SH-SY5Y (cell line): ENCODE measurements around the gene CYB5R3.

Experiments used
- GATA2 ChIP-seq: IDR thresholded peaks from 2 replicates; pipeline ENCODE4 v1.6.1; 2011; ENCODE audit warnings: mild to moderate bottlenecking, low read depth, low read length
- GATA3 ChIP-seq: IDR thresholded peaks from 2 replicates; pipeline ENCODE4 v1.6.1; 2011; ENCODE audit warnings: low read depth, mild to moderate bottlenecking, low read length, moderate library complexity

DNA sequence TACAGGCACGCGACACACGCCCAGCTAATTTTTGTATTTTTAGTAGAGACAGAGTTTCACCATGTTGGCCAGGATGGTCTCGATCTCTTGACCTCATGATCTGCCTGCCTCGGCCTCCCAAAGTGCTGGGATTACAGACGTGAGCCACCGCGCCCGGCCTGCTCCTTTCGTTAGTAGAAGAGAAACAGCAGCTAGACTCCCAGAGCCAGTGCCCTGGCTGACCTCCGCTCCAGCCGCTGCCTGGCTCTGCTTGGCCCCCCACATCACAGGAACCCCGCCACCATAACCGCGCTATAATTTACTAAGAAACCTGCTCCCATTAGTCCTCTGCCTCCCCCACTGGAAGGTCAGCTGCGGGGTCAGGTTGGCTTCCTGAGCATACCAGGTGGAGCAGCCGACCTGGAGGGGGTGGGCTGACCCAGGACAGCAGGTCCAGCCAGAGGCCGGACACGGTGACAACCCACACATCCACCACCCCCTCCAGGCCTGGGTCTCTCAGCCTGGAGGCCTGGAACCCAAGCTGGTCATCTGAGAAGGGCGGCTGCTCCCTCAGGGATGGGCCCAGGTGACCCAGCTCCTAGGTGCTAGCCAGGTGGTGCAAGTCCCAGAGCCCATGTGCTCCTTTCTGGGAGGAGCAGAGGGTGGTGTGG lies 27.0 kb downstream of the CYB5R3 start:
- TF ChIP-seq GATA2 (no peak), GATA3 (no peak)
